SU-DHL-6 (cell line): ENCODE measurements around the gene C16orf89.

ENCODE experiments used
- H2AFZ ChIP-seq: fragments of 200-600 bp; sonication (generic); 2 replicates; pipeline ENCODE4 v1.6.1; 2014; ENCODE audit warnings: low read depth, mild to moderate bottlenecking, moderate library complexity, mixed read lengths, antibody characterized with exemption, low read length; ENCODE audit not compliant: severe bottlenecking
- H3F3A ChIP-seq: fragments of 200-600 bp; shearing (Covaris generic); 2 replicates; pipeline ENCODE4 v1.6.0; 2016; ENCODE audit warnings: antibody characterized with exemption, mild to moderate bottlenecking; ENCODE audit not compliant: insufficient read depth
- H3K27ac ChIP-seq: fragments of 200-600 bp; sonication (generic); 2 replicates; pipeline ENCODE4 v1.5.1; 2016; ENCODE audit warnings: low read depth, mild to moderate bottlenecking, low read length, moderate library complexity, mixed read lengths
- H3K27me3 ChIP-seq: fragments of 200-600 bp; sonication (generic), shearing (Covaris generic); 2 replicates; pipeline ENCODE4 v1.6.0; 2014; ENCODE audit warnings: mild to moderate bottlenecking, low read length
- H3K36me3 ChIP-seq: fragments of 200-600 bp; sonication (generic); 2 replicates; pipeline ENCODE4 v1.6.1; 2014; ENCODE audit warnings: mild to moderate bottlenecking, low read length, mixed read lengths
- H3K4me2 ChIP-seq: fragments of 300-600, 200-600 bp; shearing (Covaris generic), sonication (generic); 2 replicates; pipeline ENCODE4 v1.6.0; 2014; ENCODE audit warnings: low read length, low read depth, mild to moderate bottlenecking; ENCODE audit not compliant: poor library complexity, severe bottlenecking
- H3K4me3 ChIP-seq: fragments of 200-600 bp; sonication (generic); 2 replicates; pipeline ENCODE4 v1.5.1; 2014; ENCODE audit warnings: antibody characterized with exemption, low read length, mild to moderate bottlenecking, mixed read lengths; ENCODE audit not compliant: insufficient read depth, poor library complexity, severe bottlenecking
- H3K79me2 ChIP-seq: fragments of 200-600 bp; sonication (generic); 2 replicates; pipeline ENCODE4 v1.6.1; 2014; ENCODE audit warnings: mild to moderate bottlenecking, low read length, moderate library complexity; ENCODE audit not compliant: insufficient read depth
- H3K9ac ChIP-seq: fragments of 200-600 bp; sonication (generic); 2 replicates; pipeline ENCODE4 v1.7.0; 2014; ENCODE audit warnings: mild to moderate bottlenecking, low read length
- H3K9me2 ChIP-seq: fragments of 200-600 bp; sonication (generic); replicated peaks from 2 replicates; pipeline ENCODE4 v1.6.1; 2014; ENCODE audit warnings: low read length; ENCODE audit not compliant: insufficient read depth
- H3K9me3 ChIP-seq: fragments of 200-600 bp; sonication (generic); 2 replicates; pipeline ENCODE4 v1.6.1; 2014; ENCODE audit warnings: low read length, mixed read lengths; ENCODE audit not compliant: insufficient read depth
- H4K20me1 ChIP-seq: fragments of 200-600 bp; sonication (generic); 2 replicates; pipeline ENCODE4 v1.6.1; 2014; ENCODE audit warnings: low read depth, mild to moderate bottlenecking, antibody characterized with exemption, low read length, moderate library complexity, mixed read lengths
- EZH2phosphoT487 ChIP-seq: fragments of 200-600 bp; sonication (generic), shearing (Covaris generic); conservative IDR thresholded peaks from 2 replicates; pipeline ENCODE4 v1.6.1; 2018; ENCODE audit warnings: mild to moderate bottlenecking, antibody characterized with exemption, low read length, moderate library complexity, mixed read lengths
- TF ChIP-seq, protein P1 (sequence below): fragments of 200-600 bp; sonication (generic); IDR thresholded peaks from one replicate; pipeline ENCODE4 v1.5.1; 2017; ENCODE audit warnings: antibody characterized with exemption, mild to moderate bottlenecking, low read length, moderate library complexity; ENCODE audit not compliant: insufficient read depth, poor library complexity, severe bottlenecking

The C16orf89 gene

DNA sequence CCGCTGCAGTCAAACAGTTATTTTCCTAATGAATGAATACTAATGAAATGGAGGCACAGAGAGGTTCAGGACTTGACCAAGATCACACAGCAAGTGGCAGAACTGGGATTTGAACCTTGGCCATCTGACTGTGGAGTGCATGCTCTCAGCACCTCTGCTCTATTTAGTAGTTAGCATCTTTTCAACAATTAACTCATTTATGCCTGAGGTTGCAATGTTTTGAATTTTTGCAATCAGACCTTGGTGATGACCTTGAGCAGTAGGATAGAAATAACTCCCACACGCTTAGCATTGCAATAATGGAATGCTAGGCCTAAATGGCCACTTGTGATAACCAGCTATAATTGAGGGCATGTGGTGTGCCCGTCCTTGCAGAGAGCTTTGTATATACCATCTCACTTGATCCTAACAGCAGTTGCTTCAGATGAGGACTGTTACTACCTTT lies 63.0 kb downstream of the C16orf89 start:
- Histone ChIP-seq H3F3A (no peaks in the 10 kb centered on the region), H3K27me3 (no peaks in the 10 kb centered on the region), H3K4me3 (no peak overlapping the region), H3K9me2 (no peaks in the 10 kb centered on the region), H4K20me1 (no peaks in the 10 kb centered on the region), H3K79me2 (no peaks in the 10 kb centered on the region), H2AFZ (no peak overlapping the region), H3K9me3 (no peaks in the 10 kb centered on the region), H3K9ac (no peak overlapping the region), H3K27ac (no peak overlapping the region), H3K36me3 (no peaks in the 10 kb centered on the region), H3K4me2 (no peak overlapping the region)
- TF ChIP-seq EZH2phosphoT487, result no peak
- TF ChIP-seq, protein P1, sequence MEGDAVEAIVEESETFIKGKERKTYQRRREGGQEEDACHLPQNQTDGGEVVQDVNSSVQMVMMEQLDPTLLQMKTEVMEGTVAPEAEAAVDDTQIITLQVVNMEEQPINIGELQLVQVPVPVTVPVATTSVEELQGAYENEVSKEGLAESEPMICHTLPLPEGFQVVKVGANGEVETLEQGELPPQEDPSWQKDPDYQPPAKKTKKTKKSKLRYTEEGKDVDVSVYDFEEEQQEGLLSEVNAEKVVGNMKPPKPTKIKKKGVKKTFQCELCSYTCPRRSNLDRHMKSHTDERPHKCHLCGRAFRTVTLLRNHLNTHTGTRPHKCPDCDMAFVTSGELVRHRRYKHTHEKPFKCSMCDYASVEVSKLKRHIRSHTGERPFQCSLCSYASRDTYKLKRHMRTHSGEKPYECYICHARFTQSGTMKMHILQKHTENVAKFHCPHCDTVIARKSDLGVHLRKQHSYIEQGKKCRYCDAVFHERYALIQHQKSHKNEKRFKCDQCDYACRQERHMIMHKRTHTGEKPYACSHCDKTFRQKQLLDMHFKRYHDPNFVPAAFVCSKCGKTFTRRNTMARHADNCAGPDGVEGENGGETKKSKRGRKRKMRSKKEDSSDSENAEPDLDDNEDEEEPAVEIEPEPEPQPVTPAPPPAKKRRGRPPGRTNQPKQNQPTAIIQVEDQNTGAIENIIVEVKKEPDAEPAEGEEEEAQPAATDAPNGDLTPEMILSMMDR, result no peak

DNA sequence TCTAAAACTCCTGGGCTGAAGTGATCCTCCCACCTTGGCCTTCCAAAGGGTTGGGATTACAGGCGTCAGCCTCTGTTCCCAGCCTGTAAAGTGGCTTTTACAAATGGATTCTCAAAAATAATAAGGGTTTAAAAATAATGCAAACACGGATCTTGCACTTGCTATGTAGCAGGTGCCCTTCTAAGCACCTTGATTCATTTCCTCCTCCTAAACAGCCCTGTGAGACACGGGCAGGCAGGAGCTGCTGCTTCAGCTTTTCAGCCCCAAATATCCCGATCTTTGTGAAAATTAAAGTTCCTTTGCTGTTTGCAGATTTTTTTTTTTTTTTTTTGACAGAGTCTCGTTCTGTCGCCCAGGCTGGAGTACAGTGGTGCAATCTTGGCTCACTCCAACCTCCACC lies 63.8 kb downstream of the C16orf89 start:
- Histone ChIP-seq H3K9me2 (no peaks in the 10 kb centered on the region), H3K36me3 (no peaks in the 10 kb centered on the region), H3K27me3 (no peaks in the 10 kb centered on the region), H4K20me1 (no peaks in the 10 kb centered on the region), H3K9ac (no peak overlapping the region), H2AFZ (no peak overlapping the region), H3F3A (no peaks in the 10 kb centered on the region), H3K9me3 (no peaks in the 10 kb centered on the region), H3K4me2 (no peak overlapping the region), H3K27ac (no peak overlapping the region), H3K4me3 (no peak overlapping the region), H3K79me2 (no peaks in the 10 kb centered on the region)
- TF ChIP-seq, protein P1, result no peak
- no peak for TF ChIP-seq EZH2phosphoT487

DNA sequence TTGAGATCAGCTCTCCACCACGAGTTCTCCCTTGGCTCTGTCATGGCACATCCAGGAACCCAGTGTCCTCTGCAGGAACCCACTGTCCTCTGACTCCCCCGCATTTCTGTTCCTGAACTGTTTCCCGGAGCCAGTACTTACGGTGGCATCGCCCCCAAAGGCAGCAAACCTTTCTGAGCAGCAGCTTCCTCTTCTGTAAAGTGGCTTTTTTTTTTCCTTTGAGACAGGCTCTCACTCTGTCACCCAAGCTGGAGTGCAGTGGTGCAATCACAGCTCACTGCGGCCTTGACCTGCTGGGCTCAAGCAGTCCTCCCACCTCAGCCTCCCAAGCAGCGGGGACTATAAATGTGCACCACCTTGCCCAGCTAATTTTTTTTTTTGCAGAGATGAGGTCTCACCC lies 64.2 kb downstream of the C16orf89 start:
- TF ChIP-seq EZH2phosphoT487, result no peak
- TF ChIP-seq, protein P1, result no peak
- no peaks in the 10 kb centered on the region for H3K79me2 ChIP-seq
- no peaks in the 10 kb centered on the region for H3K27me3 ChIP-seq
- H3K4me3 ChIP-seq, result no peak overlapping the region
- no peak overlapping the region for H3K4me2 ChIP-seq
- H3K36me3 ChIP-seq, result no peaks in the 10 kb centered on the region
- no peak overlapping the region for H3K27ac ChIP-seq
- no peak overlapping the region for H3K9ac ChIP-seq
- H2AFZ ChIP-seq, result no peak overlapping the region
- H4K20me1 ChIP-seq, result no peaks in the 10 kb centered on the region
- H3F3A ChIP-seq, result no peaks in the 10 kb centered on the region
- H3K9me3 ChIP-seq, result no peaks in the 10 kb centered on the region
- no peaks in the 10 kb centered on the region for H3K9me2 ChIP-seq
